GM13976 (cell line): ENCODE data around the gene TMEM37.

ENCODE experiments used
- DNase-seq: peaks from one replicate; pipeline ENCODE4 v3.0.0; 2012; ENCODE audit warnings: low spot score
- in situ Hi-C: fragments of 300-500 bp; cut with MboI; formaldehyde crosslinking; loops from one replicate; pipeline ENCODE4 v1.12.0; 2022; ENCODE audit warnings: low sequenced_read_pairs, mixed read lengths, inconsistent platforms; ENCODE audit not compliant: unreplicated experiment
- TF ChIP-seq, protein P1 (sequence below): IDR thresholded peaks from 2 replicates; pipeline ENCODE4 v1.5.1; 2012; ENCODE audit warnings: borderline replicate concordance, mild to moderate bottlenecking; ENCODE audit not compliant: insufficient read depth; ENCODE audit errors: extremely low read depth, missing control alignments, control extremely low read depth

TMEM37 gene

DNA sequence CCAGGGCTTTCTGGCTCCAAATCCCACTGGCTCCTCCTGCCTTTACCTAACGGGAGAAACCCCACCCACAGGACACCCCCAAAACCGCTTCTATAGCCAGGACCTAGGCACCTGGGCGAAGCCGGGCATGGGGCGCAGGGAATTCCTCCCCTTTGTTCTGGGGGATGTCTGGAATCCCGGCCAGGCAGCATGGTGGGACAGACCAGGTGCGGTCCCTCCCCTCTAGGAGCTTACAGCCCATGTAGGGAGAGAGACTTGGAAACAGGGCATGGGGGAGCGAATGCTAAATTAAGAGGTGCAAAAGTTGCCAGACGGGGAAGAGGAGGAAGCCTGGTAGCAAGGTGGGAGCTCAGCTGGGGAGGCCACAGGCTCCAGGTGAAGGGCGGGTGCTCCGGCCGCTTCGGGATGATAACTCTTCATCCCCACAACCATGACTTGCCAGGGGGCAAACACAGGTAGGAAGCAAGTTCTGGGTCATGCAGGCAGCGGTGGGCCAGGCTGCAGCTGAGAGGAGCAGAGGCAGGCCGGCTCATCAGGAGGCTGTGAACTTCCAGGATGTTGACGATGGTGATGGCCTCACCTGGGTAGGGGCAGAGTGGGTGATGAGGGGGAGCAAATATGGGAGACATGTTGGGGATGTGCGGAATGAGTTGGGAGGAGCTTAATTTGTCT, 1.3 kb downstream of the TMEM37 start:
- peak; percentile 23 for DNase-seq
- in situ Hi-C loops, result no loop called here
- TF ChIP-seq, protein P1, sequence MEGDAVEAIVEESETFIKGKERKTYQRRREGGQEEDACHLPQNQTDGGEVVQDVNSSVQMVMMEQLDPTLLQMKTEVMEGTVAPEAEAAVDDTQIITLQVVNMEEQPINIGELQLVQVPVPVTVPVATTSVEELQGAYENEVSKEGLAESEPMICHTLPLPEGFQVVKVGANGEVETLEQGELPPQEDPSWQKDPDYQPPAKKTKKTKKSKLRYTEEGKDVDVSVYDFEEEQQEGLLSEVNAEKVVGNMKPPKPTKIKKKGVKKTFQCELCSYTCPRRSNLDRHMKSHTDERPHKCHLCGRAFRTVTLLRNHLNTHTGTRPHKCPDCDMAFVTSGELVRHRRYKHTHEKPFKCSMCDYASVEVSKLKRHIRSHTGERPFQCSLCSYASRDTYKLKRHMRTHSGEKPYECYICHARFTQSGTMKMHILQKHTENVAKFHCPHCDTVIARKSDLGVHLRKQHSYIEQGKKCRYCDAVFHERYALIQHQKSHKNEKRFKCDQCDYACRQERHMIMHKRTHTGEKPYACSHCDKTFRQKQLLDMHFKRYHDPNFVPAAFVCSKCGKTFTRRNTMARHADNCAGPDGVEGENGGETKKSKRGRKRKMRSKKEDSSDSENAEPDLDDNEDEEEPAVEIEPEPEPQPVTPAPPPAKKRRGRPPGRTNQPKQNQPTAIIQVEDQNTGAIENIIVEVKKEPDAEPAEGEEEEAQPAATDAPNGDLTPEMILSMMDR, result no peak

DNA sequence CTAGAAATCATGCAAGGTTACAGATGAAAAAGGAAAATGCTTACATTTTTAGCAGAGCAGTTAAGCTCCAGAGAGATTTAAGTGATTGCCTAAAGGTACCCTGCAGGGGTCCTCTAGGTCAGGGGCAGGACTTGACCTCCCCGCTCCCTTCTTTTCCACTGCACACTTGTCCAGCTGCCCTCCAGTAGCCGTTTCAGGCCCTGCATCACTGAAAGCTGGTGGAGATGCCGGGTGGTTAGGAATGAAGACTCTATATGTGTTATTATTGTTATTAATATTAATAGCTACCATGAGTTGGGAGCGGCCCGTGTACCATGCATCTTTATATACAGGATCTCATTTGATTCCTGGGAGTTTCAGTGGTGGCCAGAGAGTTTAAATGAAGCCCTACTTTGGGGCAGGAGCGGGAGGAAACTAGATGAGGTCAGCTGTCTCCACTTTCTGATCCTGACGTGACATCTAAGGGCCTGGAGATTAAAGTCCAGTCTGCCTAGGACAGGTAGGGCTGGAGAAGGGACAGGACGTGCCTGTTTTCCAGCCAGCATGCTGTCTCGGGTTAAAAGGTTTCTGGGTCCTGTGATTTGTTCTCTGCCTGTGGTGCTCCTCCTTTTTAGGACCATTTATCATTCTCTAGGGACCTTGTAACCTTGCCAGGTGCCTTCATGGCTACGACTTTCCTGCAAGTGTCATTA, 2.1 kb downstream of the TMEM37 start:
- TF ChIP-seq, protein P1, result no peak
- DNase-seq, result peak; percentile 16
- in situ Hi-C loops, result no loop called here

DNA sequence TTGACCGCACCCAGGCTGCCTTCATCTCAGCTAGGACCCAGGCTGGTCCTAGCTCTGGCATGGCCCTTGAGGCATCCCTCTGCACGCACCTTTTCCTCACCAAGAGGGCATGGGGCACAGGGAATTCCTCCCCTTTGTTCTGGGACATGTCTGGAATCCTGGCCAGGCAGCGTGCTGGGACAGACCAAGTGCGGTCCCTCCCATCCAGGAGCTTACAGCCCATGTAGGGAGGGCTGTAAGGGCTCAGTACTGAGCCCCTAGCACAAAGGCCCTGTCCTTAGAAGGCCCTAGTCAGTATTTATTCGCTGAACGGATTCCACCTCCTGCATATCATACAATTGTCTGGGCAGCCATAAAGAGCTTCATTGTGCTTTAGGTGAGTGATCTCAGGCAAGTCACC, 3.0 kb downstream of the TMEM37 start:
- TF ChIP-seq, protein P1, result no peak
- DNase-seq, result no peak
- in situ Hi-C loops, result no loop called here

DNA sequence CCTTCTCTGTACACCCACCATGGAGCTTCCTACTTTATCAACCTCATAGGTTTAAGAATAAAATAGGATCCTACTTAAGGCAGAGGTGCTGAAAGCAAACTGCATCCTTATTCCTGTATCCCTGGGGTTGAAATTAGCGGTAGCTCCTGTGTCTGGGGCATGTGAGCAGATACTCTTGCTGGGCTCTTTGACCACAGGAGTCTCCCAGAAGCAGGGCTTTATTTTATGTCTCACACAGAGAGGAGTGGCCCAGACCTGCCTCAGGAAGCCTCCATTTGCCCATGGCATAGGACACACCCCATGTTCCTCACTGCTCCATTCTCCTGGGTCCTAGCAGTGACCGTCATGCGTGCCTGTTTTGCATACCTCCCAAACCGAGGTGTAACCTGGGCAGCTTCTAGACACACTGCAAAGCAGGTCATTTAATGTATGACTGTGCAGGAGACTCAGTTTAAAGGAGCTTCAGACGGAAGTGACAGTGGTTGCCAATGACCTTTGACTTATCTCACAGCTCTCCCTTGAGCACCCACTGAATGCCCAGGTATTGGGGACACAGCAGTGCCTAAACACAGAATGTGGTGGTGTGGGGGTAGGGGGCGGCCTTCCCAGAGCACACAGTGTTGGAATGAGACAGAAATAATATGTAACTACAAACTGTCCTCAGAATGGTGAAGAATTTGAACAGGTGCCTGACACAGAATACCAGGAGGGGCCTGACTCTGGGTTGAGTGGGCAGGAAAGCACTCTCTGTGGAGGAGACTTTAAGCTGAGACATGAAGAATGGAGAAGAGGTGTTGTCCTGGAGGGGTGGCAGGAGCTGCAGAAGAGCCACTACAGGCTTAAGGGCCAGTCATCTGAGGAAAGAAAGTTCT, 3.7 kb downstream of the TMEM37 start:
- TF ChIP-seq, protein P1, result no peak
- in situ Hi-C loops, result no loop called here
- DNase-seq, result peak; percentile 21

DNA sequence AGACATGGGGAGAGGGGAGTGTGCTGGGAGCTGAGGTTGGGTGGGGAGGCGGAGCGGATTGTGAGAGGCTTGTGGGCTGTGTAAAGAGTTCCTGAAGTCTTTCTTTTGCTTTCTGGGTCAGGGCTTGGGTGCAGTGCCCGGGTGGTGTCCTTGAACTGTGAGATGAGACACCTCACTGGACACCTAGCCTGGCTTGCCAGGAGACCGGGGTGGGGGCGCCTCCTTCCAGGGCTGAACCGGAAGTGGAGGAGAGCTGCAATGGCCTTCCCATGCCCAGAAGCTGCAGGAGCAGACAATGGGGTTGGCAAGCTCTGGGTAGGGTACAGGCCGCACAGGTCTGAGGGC, 4.3 kb downstream of the TMEM37 start:
- no peak for DNase-seq
- TF ChIP-seq, protein P1, result no peak
- in situ Hi-C loops, result no loop called here

DNA sequence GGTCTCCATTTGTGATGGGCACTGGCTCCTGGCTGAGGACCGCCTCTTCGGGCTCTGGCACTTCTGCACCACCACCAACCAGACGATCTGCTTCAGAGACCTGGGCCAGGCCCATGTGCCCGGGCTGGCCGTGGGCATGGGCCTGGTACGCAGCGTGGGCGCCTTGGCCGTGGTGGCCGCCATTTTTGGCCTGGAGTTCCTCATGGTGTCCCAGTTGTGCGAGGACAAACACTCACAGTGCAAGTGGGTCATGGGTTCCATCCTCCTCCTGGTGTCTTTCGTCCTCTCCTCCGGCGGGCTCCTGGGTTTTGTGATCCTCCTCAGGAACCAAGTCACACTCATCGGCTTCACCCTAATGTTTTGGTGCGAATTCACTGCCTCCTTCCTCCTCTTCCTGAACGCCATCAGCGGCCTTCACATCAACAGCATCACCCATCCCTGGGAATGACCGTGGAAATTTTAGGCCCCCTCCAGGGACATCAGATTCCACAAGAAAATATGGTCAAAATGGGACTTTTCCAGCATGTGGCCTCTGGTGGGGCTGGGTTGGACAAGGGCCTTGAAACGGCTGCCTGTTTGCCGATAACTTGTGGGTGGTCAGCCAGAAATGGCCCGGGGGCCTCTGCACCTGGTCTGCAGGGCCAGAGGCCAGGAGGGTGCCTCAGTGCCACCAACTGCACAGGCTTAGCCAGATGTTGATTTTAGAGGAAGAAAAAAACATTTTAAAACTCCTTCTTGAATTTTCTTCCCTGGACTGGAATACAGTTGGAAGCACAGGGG, 5.5 kb downstream of the TMEM37 start:
- DNase-seq, result peak; percentile 20
- TF ChIP-seq, protein P1, result no peak
- in situ Hi-C loops, result no loop called here
